Neural progenitor cell (in vitro differentiated cells): Measurements from ENCODE around the gene PSKH1. TPM values are rescaled to one million over a fixed set of nuclear protein-coding genes. Genes with fewer than 3 reads are reported as not detected.

Experiments used
- DNase-seq: peaks from one replicate; pipeline ENCODE4 v3.0.0-alpha.2; 2016; ENCODE audit warnings: low spot score
- H2AFZ ChIP-seq: fragments of 200-600 bp; sonication (generic); replicated peaks from 2 replicates; pipeline ENCODE4 v1.6.1; 2016; ENCODE audit warnings: antibody characterized with exemption
- H3F3A ChIP-seq: fragments of 200-600 bp; sonication (generic); 2 replicates; pipeline ENCODE4 v1.6.1; 2016; ENCODE audit warnings: antibody characterized with exemption, low read depth
- H3K27ac ChIP-seq: fragments of 200-600 bp; sonication (generic); 2 replicates; pipeline ENCODE4 v1.5.1; 2016; ENCODE audit warnings: mild to moderate bottlenecking
- H3K27me3 ChIP-seq: fragments of 200-600 bp; sonication (generic); 2 replicates; pipeline ENCODE4 v1.6.1; 2016; ENCODE audit warnings: mild to moderate bottlenecking, moderate library complexity
- H3K36me3 ChIP-seq: fragments of 200-600 bp; sonication (generic); 2 replicates; pipeline ENCODE4 v1.5.1; 2016
- H3K4me1 ChIP-seq: fragments of 200-600 bp; sonication (generic); 2 replicates; pipeline ENCODE4 v1.6.1; 2016; ENCODE audit warnings: mixed run types
- H3K4me2 ChIP-seq: fragments of 200-600 bp; sonication (generic); 2 replicates; pipeline ENCODE4 v1.6.1; 2016
- H3K4me3 ChIP-seq: fragments of 200-600 bp; sonication (generic); 2 replicates; pipeline ENCODE4 v1.5.1; 2016
- H3K79me2 ChIP-seq: fragments of 200-600 bp; sonication (generic); 2 replicates; pipeline ENCODE4 v1.6.1; 2016; ENCODE audit warnings: low read depth
- H3K9ac ChIP-seq: fragments of 200-600 bp; sonication (generic); 2 replicates; pipeline ENCODE4 v1.6.1; 2016
- H3K9me3 ChIP-seq: fragments of 200-600 bp; sonication (generic); 2 replicates; pipeline ENCODE4 v1.5.1; 2016; ENCODE audit warnings: low read depth
- H4K20me1 ChIP-seq: fragments of 200-600 bp; sonication (generic); 2 replicates; pipeline ENCODE4 v1.6.1; 2016; ENCODE audit warnings: low read depth
- H3K27ac Mint-ChIP-seq: 3 replicates; pipeline ENCODE4 v1.8.0; 2021; ENCODE audit warnings: mixed read lengths
- H3K27me3 Mint-ChIP-seq: 2 replicates; pipeline ENCODE4 v1.8.0; 2022; ENCODE audit warnings: low read depth, mild to moderate bottlenecking, inconsistent platforms, moderate library complexity, mixed read lengths; ENCODE audit not compliant: insufficient read depth
- H3K36me3 Mint-ChIP-seq: 3 replicates; pipeline ENCODE4 v1.8.0; 2021; ENCODE audit warnings: mixed read lengths
- H3K4me1 Mint-ChIP-seq: 3 replicates; pipeline ENCODE4 v1.8.0; 2021; ENCODE audit warnings: mixed read lengths
- H3K4me3 Mint-ChIP-seq: 3 replicates; pipeline ENCODE4 v1.8.0; 2021; ENCODE audit warnings: mild to moderate bottlenecking, moderate library complexity, mixed read lengths
- H3K9me3 Mint-ChIP-seq: 3 replicates; pipeline ENCODE4 v1.8.0; 2020; ENCODE audit warnings: mixed read lengths
- CTCF ChIP-seq: fragments of 200-600 bp; sonication (generic); IDR thresholded peaks from 2 replicates; pipeline ENCODE4 v1.5.1; 2017; ENCODE audit warnings: antibody characterized with exemption, mild to moderate bottlenecking
- EZH2 ChIP-seq: fragments of 200-600 bp; sonication (generic); IDR thresholded peaks from 2 replicates; pipeline ENCODE4 v1.6.1; 2017; ENCODE audit warnings: antibody characterized with exemption, mild to moderate bottlenecking, moderate library complexity
- EZH2phosphoT487 ChIP-seq: fragments of 200-600 bp; sonication (generic); IDR thresholded peaks from 2 replicates; pipeline ENCODE4 v1.6.1; 2017; ENCODE audit warnings: antibody characterized with exemption
- total RNA-seq: library from RNA; depleted of rRNA; stranded (reverse); fragments of >200 nt; gene quantifications from 2 replicates; pipeline ENCODE4 v1.2.3, GENCODE V29; 2015; ENCODE audit warnings: low replicate concordance

PSKH1 gene
- total RNA-seq, 1 donor from 2014 or later: 13.1 TPM

GRCh38 chr16:67858500-67858899, 34.6 kb upstream of the PSKH1 start:
- Histone ChIP-seq H2AFZ (no peak overlapping the region), H3K79me2 (peaks cover 100% of the 10 kb centered on the region), H3K9ac (no peak overlapping the region), H3F3A (peaks cover 2% of the 10 kb centered on the region), H3K4me3 (no peak overlapping the region), H3K4me1 (peaks cover 5% of the 10 kb centered on the region), H3K27ac (no peak overlapping the region), H3K4me2 (no peak overlapping the region), H3K27me3 (no peaks in the 10 kb centered on the region), H3K9me3 (no peaks in the 10 kb centered on the region), H3K36me3 (no peaks in the 10 kb centered on the region), H4K20me1 (peaks cover 100% of the 10 kb centered on the region)
- no peak for TF ChIP-seq EZH2
- no peak for TF ChIP-seq CTCF
- Mint-ChIP-seq H3K4me3 (no peak overlapping the region), H3K27ac (peak overlapping the region; percentile 8), H3K4me1 (peaks cover 20% of the 10 kb centered on the region), H3K27me3 (peaks cover 2% of the 10 kb centered on the region), H3K9me3 (no peaks in the 10 kb centered on the region), H3K36me3 (peaks cover 26% of the 10 kb centered on the region)
- no peak for DNase-seq

DNA sequence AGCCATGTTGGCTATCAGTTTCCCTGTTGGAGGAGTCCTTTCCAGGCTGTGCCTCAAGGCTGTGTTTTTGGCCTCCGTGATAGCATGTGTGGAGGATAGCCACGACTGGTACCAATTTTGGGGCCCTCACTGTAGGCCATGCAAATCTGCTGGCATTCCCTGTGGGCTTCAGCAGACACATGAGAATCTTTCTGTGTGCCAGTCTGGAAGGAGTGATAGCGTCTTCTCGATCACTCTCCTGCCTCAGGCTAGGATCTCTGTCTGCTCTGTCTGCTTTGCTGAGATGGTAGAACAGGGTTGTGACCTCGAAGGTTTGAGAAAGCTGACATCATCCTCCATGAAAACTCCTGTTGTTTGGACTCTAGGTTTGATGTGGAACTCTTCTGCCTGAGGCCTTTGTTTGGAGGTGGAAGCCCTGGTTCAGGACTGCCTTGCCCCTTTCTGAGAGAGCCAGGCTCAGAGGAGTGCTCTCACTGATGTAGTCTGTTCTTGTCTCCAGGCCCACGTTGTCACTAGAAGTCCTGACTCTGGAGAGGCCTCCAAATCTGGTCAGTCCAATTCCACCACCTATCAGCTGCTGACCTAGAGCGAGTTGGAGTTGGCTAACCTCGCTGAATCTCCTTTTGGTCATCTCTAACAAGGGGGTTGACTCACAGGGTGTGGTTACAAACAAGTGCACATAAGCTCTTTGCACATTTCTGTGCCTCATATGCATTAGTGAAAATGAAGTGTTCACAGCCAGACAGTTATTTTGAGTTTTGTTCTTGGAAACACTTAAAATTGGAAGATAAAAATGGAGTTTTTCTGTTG, 32.3 kb upstream of the PSKH1 start:
- peak overlapping the region; percentile 14 for H3K27ac ChIP-seq
- H3K36me3 ChIP-seq: no peaks in the 10 kb centered on the region
- H3K36me3 Mint-ChIP-seq: peaks cover 30% of the 10 kb centered on the region
- no peak for DNase-seq
- no peaks in the 10 kb centered on the region for H3K9me3 Mint-ChIP-seq
- no peak overlapping the region for H3K4me2 ChIP-seq
- no peak overlapping the region for H3K27ac Mint-ChIP-seq
- no peaks in the 10 kb centered on the region for H3K27me3 ChIP-seq
- no peaks in the 10 kb centered on the region for H3K9me3 ChIP-seq
- peaks cover 98% of the 10 kb centered on the region for H3K79me2 ChIP-seq
- H3K27me3 Mint-ChIP-seq: peaks cover 7% of the 10 kb centered on the region
- no peak for TF ChIP-seq CTCF
- TF ChIP-seq EZH2phosphoT487: no peak
- TF ChIP-seq EZH2: no peak
- no peak overlapping the region for H2AFZ ChIP-seq
- H3K4me1 Mint-ChIP-seq: peaks cover 19% of the 10 kb centered on the region
- H3K4me3 Mint-ChIP-seq: no peak overlapping the region
- H3F3A ChIP-seq: peaks cover 8% of the 10 kb centered on the region
- H4K20me1 ChIP-seq: peaks cover 99% of the 10 kb centered on the region
- no peak overlapping the region for H3K9ac ChIP-seq
- H3K4me1 ChIP-seq: peaks cover 8% of the 10 kb centered on the region
- no peak overlapping the region for H3K4me3 ChIP-seq

- H3K27ac ChIP-seq: no peak overlapping the region
- peaks cover 18% of the 10 kb centered on the region for H3K4me1 Mint-ChIP-seq
- no peaks in the 10 kb centered on the region for H3K9me3 ChIP-seq
- H3K27ac Mint-ChIP-seq: peak overlapping the region; percentile 19
- H2AFZ ChIP-seq: no peak overlapping the region
- peaks cover 91% of the 10 kb centered on the region for H4K20me1 ChIP-seq
- no peak overlapping the region for H3K4me3 Mint-ChIP-seq
- peaks cover 7% of the 10 kb centered on the region for H3K27me3 Mint-ChIP-seq
- no peak for TF ChIP-seq EZH2
- no peak for TF ChIP-seq EZH2phosphoT487
- no peak for TF ChIP-seq CTCF
- H3K9ac ChIP-seq: no peak overlapping the region
- no peak overlapping the region for H3K4me2 ChIP-seq
- H3K4me1 ChIP-seq: peaks cover 8% of the 10 kb centered on the region
- peaks cover 8% of the 10 kb centered on the region for H3F3A ChIP-seq
- H3K79me2 ChIP-seq: peaks cover 98% of the 10 kb centered on the region
- DNase-seq: no peak
- no peaks in the 10 kb centered on the region for H3K36me3 ChIP-seq
- H3K27me3 ChIP-seq: no peaks in the 10 kb centered on the region
- H3K4me3 ChIP-seq: no peak overlapping the region
- no peaks in the 10 kb centered on the region for H3K9me3 Mint-ChIP-seq
- peaks cover 27% of the 10 kb centered on the region for H3K36me3 Mint-ChIP-seq
These were observed 31.2 kb upstream of the PSKH1 start for GRCh38 chr16:67861877-67862276.
